H1 (cell line): Measurements from ENCODE around the gene PGF. TPM values are rescaled to one million over a fixed set of nuclear protein-coding genes. Genes with fewer than 3 reads are reported as not detected.

Source experiments
- CTCF ChIA-PET: fragments of 300-600 bp; sonication (Branson Sonifier 250); formaldehyde crosslinking; loops from one replicate; lab custom pipeline; 2021; ENCODE audit not compliant: partially characterized antibody; lab: Charles Lee
- POLR2A ChIA-PET: fragments of 300-600 bp; sonication (Branson Sonifier 250); formaldehyde crosslinking; loops from one replicate; lab custom pipeline; 2021; ENCODE audit warnings: inconsistent platforms; ENCODE audit not compliant: partially characterized antibody; lab: Charles Lee
- DNase-seq, 2 experiments: peaks; one replicate each; pipeline versions ENCODE4 v3.0.0 to v3.0.0-alpha.2; 2010 to 2022; ENCODE audit warnings: low spot score in 2 of 2, low read depth in 1 of 2, mixed read lengths in 1 of 2
- FAIRE-seq: peaks from 2 replicates; lab custom pipeline; 2011; peaks lifted over from hg19 to GRCh38; lab: Jason Lieb, UNC
- H2AFZ ChIP-seq: 2 replicates; pipeline ENCODE4 v1.8.1; 2012; ENCODE audit warnings: low read length, inconsistent platforms
- H2AK5ac ChIP-seq: 2 replicates; pipeline ENCODE4 v1.6.1; 2013; ENCODE audit warnings: low read depth, low read length
- H2BK120ac ChIP-seq: replicated peaks from 2 replicates; pipeline ENCODE3; 2013; ENCODE audit warnings: low read depth, low read length, inconsistent platforms
- H2BK12ac ChIP-seq: 2 replicates; pipeline ENCODE4 v1.6.1; 2013; ENCODE audit warnings: low read depth, low read length
- H2BK15ac ChIP-seq: 2 replicates; pipeline ENCODE4 v1.6.1; 2013; ENCODE audit warnings: low read length
- H2BK20ac ChIP-seq: 2 replicates; pipeline ENCODE4 v1.6.1; 2013; ENCODE audit warnings: low read length
- H2BK5ac ChIP-seq: 2 replicates; pipeline ENCODE4 v1.6.1; 2013; ENCODE audit warnings: low read depth, low read length
- H3K14ac ChIP-seq: 2 replicates; pipeline ENCODE4 v1.6.1; 2013; ENCODE audit warnings: inconsistent platforms; ENCODE audit not compliant: insufficient read length
- H3K18ac ChIP-seq: 2 replicates; pipeline ENCODE4 v1.6.1; 2013; ENCODE audit warnings: low read length; ENCODE audit errors: extremely low read depth
- H3K23ac ChIP-seq: 2 replicates; pipeline ENCODE4 v1.6.1; 2013; ENCODE audit warnings: inconsistent platforms; ENCODE audit not compliant: insufficient read length
- H3K23me2 ChIP-seq: 2 replicates; pipeline ENCODE4 v1.6.1; 2013; ENCODE audit warnings: low read depth, low read length
- H3K27ac ChIP-seq: 2 replicates; pipeline ENCODE4 v1.6.1; 2011; ENCODE audit warnings: low read depth, low read length, inconsistent platforms
- H3K27me3 ChIP-seq, 4 experiments: replicated peaks in 1 of 4; 1 replicate in 1 of 4; 2 replicates in 3 of 4; pipeline versions ENCODE4 v1.6.1 to v1.8.1; 2011 to 2013; ENCODE audit warnings: low read length in 3 of 4, mild to moderate bottlenecking in 3 of 4, inconsistent platforms in 2 of 4, mixed read lengths in 2 of 4, moderate library complexity in 1 of 4; ENCODE audit not compliant: control insufficient read depth in 3 of 4, insufficient read depth in 3 of 4; ENCODE audit errors: extremely low read depth in 1 of 4
- H3K36me3 ChIP-seq, 4 experiments: 2 replicates each; pipeline versions ENCODE4 v1.6.1 to v1.8.1; 2011 to 2013; ENCODE audit warnings: mild to moderate bottlenecking in 4 of 4, low read length in 3 of 4, moderate library complexity in 2 of 4, control low read depth in 1 of 4, inconsistent platforms in 1 of 4; ENCODE audit not compliant: insufficient read depth in 4 of 4, control insufficient read depth in 2 of 4
- H3K4ac ChIP-seq: replicated peaks from 2 replicates; pipeline ENCODE3; 2013; ENCODE audit warnings: low read length, low read depth, mixed read lengths, inconsistent platforms; ENCODE audit not compliant: insufficient read length
- H3K4me1 ChIP-seq, 4 experiments: replicated peaks in 1 of 4; 1 replicate in 1 of 4; 2 replicates in 3 of 4; pipeline versions ENCODE4 v1.6.1 to v1.8.1; 2011 to 2013; ENCODE audit warnings: low read length in 3 of 4, inconsistent platforms in 2 of 4, mixed read lengths in 1 of 4; ENCODE audit not compliant: insufficient read depth in 4 of 4, control insufficient read depth in 3 of 4
- H3K4me2 ChIP-seq, 2 experiments: 2 replicates each; pipeline versions ENCODE4 v1.6.1 to v1.8.1; 2011 to 2013; ENCODE audit warnings: low read depth in 2 of 2, low read length in 2 of 2, control low read depth in 1 of 2, inconsistent platforms in 1 of 2, mild to moderate bottlenecking in 1 of 2; ENCODE audit not compliant: insufficient read depth in 1 of 2
- H3K4me3 ChIP-seq, 4 experiments: fragments of 200-600, 300-600 bp in 1 of 4; sonication (generic), shearing (Covaris generic), sonication (Bioruptor Twin) in 1 of 4; 2 replicates each; pipeline versions ENCODE4 v1.5.1 to v1.8.1; 2011 to 2016; ENCODE audit warnings: low read length in 4 of 4, low read depth in 3 of 4, control low read depth in 2 of 4, inconsistent platforms in 2 of 4, mild to moderate bottlenecking in 2 of 4, mixed read lengths in 1 of 4, moderate library complexity in 1 of 4; ENCODE audit not compliant: insufficient read depth in 2 of 4; ENCODE audit errors: extremely low read depth in 1 of 4
- H3K56ac ChIP-seq: replicated peaks from 2 replicates; pipeline ENCODE3; 2013; ENCODE audit warnings: low read depth, mild to moderate bottlenecking, mixed read lengths, low read length, inconsistent platforms; ENCODE audit not compliant: insufficient read length
- H3K79me1 ChIP-seq: 2 replicates; pipeline ENCODE4 v1.6.1; 2013; ENCODE audit warnings: low read depth, low read length, control low read depth
- H3K79me2 ChIP-seq, 2 experiments: 2 replicates each; pipeline versions ENCODE4 v1.6.1 to v1.8.1; 2012 to 2013; ENCODE audit warnings: low read length in 2 of 2, mild to moderate bottlenecking in 2 of 2, inconsistent platforms in 1 of 2; ENCODE audit not compliant: insufficient read depth in 2 of 2, control insufficient read depth in 1 of 2
- H3K9ac ChIP-seq, 4 experiments: replicated peaks in 1 of 4; 1 replicate in 1 of 4; 2 replicates in 3 of 4; pipeline versions ENCODE4 v1.6.1 to v1.8.1; 2011 to 2013; ENCODE audit warnings: low read depth in 3 of 4, low read length in 3 of 4, control low read depth in 2 of 4, mild to moderate bottlenecking in 2 of 4, moderate library complexity in 2 of 4, inconsistent platforms in 1 of 4; ENCODE audit errors: extremely low read depth in 1 of 4
- H3K9me3 ChIP-seq, 2 experiments: 2 replicates each; pipeline versions ENCODE4 v1.6.1 to v1.8.1; 2012 to 2013; ENCODE audit warnings: mild to moderate bottlenecking in 2 of 2, moderate library complexity in 2 of 2, control low read depth in 1 of 2, inconsistent platforms in 1 of 2, low read depth in 1 of 2, low read length in 1 of 2, mixed read lengths in 1 of 2; ENCODE audit not compliant: insufficient read depth in 2 of 2
- H4K20me1 ChIP-seq, 2 experiments: replicated peaks in 1 of 2; 2 replicates each; pipeline versions ENCODE3 to v1.8.1; 2011 to 2013; ENCODE audit warnings: inconsistent platforms in 2 of 2, low read length in 2 of 2, mild to moderate bottlenecking in 1 of 2; ENCODE audit not compliant: insufficient read depth in 2 of 2, control insufficient read depth in 1 of 2
- H4K5ac ChIP-seq: 2 replicates; pipeline ENCODE4 v1.6.1; 2013; ENCODE audit warnings: low read length, low read depth, mixed read lengths, inconsistent platforms; ENCODE audit not compliant: insufficient read length
- H4K8ac ChIP-seq: 2 replicates; pipeline ENCODE4 v1.8.0; 2013; ENCODE audit warnings: mild to moderate bottlenecking, moderate library complexity, low read length, inconsistent platforms; ENCODE audit not compliant: insufficient read depth; ENCODE audit errors: extremely low read depth
- H4K91ac ChIP-seq: replicated peaks from 2 replicates; pipeline ENCODE3; 2013; ENCODE audit warnings: low read length, mixed read lengths, inconsistent platforms; ENCODE audit not compliant: insufficient read length
- BACH1 ChIP-seq: IDR thresholded peaks from 2 replicates; pipeline ENCODE4 v1.6.1; 2012; ENCODE audit warnings: low read length, improper control_type of control experiment
- BCL11A ChIP-seq, 2 experiments: IDR thresholded peaks; one replicate each; pipeline ENCODE4 v1.6.1; 2011; ENCODE audit warnings: low read depth in 2 of 2, low read length in 2 of 2, mild to moderate bottlenecking in 2 of 2
- CHD1 ChIP-seq: IDR thresholded peaks from 2 replicates; pipeline ENCODE4 v1.6.1; 2012; ENCODE audit warnings: low read depth, low read length, improper control_type of control experiment
- GABPA ChIP-seq: IDR thresholded peaks from 2 replicates; pipeline ENCODE4 v1.6.1; 2011; ENCODE audit warnings: mild to moderate bottlenecking, low read length, moderate library complexity, borderline replicate concordance; ENCODE audit not compliant: insufficient read depth
- JUN ChIP-seq: IDR thresholded peaks from 2 replicates; pipeline ENCODE4 v1.6.1; 2011; ENCODE audit warnings: low read depth, mild to moderate bottlenecking, improper control_type of control experiment, low read length
- JUND ChIP-seq: IDR thresholded peaks from 2 replicates; pipeline ENCODE4 v1.6.1; 2011; ENCODE audit warnings: mild to moderate bottlenecking, improper control_type of control experiment, low read length
- NANOG ChIP-seq: IDR thresholded peaks from 2 replicates; pipeline ENCODE4 v1.6.1; 2011; ENCODE audit warnings: low read length, low read depth, mild to moderate bottlenecking, inconsistent platforms; ENCODE audit not compliant: insufficient read depth, poor library complexity, severe bottlenecking
- RBBP5 ChIP-seq: IDR thresholded peaks from 2 replicates; pipeline ENCODE4 v1.7.1; 2012; ENCODE audit warnings: low read depth, mild to moderate bottlenecking, inconsistent platforms, low read length, moderate library complexity, borderline replicate concordance
- RNF2 ChIP-seq: fragments of 200-900, 300-1000 bp; sonication (generic); IDR thresholded peaks from 2 replicates; pipeline ENCODE4 v1.7.1; 2016; ENCODE audit warnings: borderline replicate concordance, low read depth, mild to moderate bottlenecking, antibody characterized with exemption, low read length; ENCODE audit not compliant: poor library complexity, severe bottlenecking; ENCODE audit errors: missing control alignments
- TAF7 ChIP-seq: optimal IDR thresholded peaks from 2 replicates; pipeline ENCODE3; 2011; ENCODE audit warnings: low read depth, mild to moderate bottlenecking, inconsistent platforms, low read length, moderate library complexity, borderline replicate concordance
- WGBS, 2 experiments: shearing (Covaris generic) in 1 of 2; methylation state at CpG; one replicate each; pipeline versions ENCODE4 v1.1.6 to v1.1.7; 2013 to 2015; ENCODE audit warnings: low lambda C conversion rate in 2 of 2, mixed read lengths in 2 of 2, inconsistent platforms in 1 of 2, low coverage in 1 of 2, missing lambda C conversion rate in 1 of 2; ENCODE audit not compliant: insufficient replicate concordance in 2 of 2, insufficient coverage in 1 of 2, insufficient read length in 1 of 2; ENCODE audit errors: extremely low coverage in 1 of 2, missing lambda C conversion rate in 1 of 2; 5-methylcytosine and 5-hydroxymethylcytosine counted together
- polyA plus RNA-seq, 7 experiments: library from polyadenylated mRNA; depleted of rRNA in 3 of 7; stranded (reverse) in 5 of 7; unstranded in 2 of 7; fragments of >200 nt in 5 of 7; fragments of 200-250 nt in 2 of 7; gene quantifications; 1 replicate in 5 of 7; 2 replicates in 1 of 7; 4 replicates in 1 of 7; pipeline versions ENCODE4 v1.2.1 to v1.2.3, GENCODE V29; 2011 to 2013; ENCODE audit warnings: missing spikeins in 2 of 7, mixed read lengths in 2 of 7
- total RNA-seq: library from RNA; stranded (reverse); fragmentation: NEBNext Ultra II Directional; extraction: Animal tissue kit (Norgen Biotek cat#: 25700); gene quantifications from 2 replicates; pipeline ENCODE4 v1.2.1, GENCODE V29; 2021

The PGF gene
- total and polyA plus RNA-seq, 2 of the 8 experiments (the other 6 are each of a cell fraction or from before 2014, with no cell fraction given), result 2.1 to 4.1 TPM

GRCh38 chr14:74977901-74978385 lies 22.5 kb upstream of the PGF start:
- Histone ChIP-seq H3K4me2 (no peak overlapping the region), H3K79me1 (no peaks in the 10 kb centered on the region), H3K9ac (no peak overlapping the region), H2AFZ (no peak overlapping the region), H4K91ac (peak overlapping the region; percentile 93), H3K9me3 (no peaks in the 10 kb centered on the region), H3K4me1 (peaks cover 5 to 37% (median 26%) of the 10 kb centered on the region in 4 experiments), H3K56ac (no peak overlapping the region), H3K23ac (no peak overlapping the region), H2BK12ac (0 out of 2 replicates have a peak overlapping the region, but pooled peaks have one; percentile 60), H3K36me3 (no peaks in the 10 kb centered on the region), H4K20me1 (no peaks in the 10 kb centered on the region), H2BK120ac (no peak overlapping the region), H3K4ac (no peak overlapping the region), H3K27me3 (peaks cover 0 to 2% (median 1%) of the 10 kb centered on the region in 4 experiments; a peak in 1 of 7 replicates), H2BK5ac (peak overlapping the region; percentile 39; the same call in 1 of the 2 replicates), H3K79me2 (no peaks in the 10 kb centered on the region), H4K5ac (no peak overlapping the region), H2AK5ac (no peak overlapping the region), H3K27ac (no peak overlapping the region), H3K14ac (no peak overlapping the region), H3K4me3 (no peak overlapping the region), H2BK20ac (0 out of 2 replicates have a peak overlapping the region, but pooled peaks have one; percentile 61), H3K18ac (no peak overlapping the region; the same call in 1 of the 2 replicates), H3K23me2 (no peaks in the 10 kb centered on the region), H2BK15ac (peak overlapping the region; percentile 88; the same call in 1 of the 2 replicates), H4K8ac (no peak overlapping the region; the same call in 1 of the 2 replicates)
- ChIA-PET POLR2A (interaction anchor here (0.9 to 1.5 kb wide), 6 partner anchors 22 to 92 kb away, joined by 3 to 4 read pairs (median 4); partner anchors contain the start of genes PGF, RPS6KL1 and ZC2HC1C), CTCF (interaction anchor here (0.6 to 4.5 kb wide), 11 partner anchors 9 to 111 kb away, joined by 3 to 30 read pairs (median 4); partner anchors contain the start of gene PGF)
- DNase-seq, result no peak
- WGBS, 2 experiments, result 85% methylated on average over 6 of the region's 6 CpGs; no CpG with 5 or more reads in 1 of the 2 experiments
- no peak for FAIRE-seq
- no peak for TF ChIP-seq CHD1
- TF ChIP-seq TAF7, result no peak
- no peak for TF ChIP-seq JUND
- no peak for TF ChIP-seq NANOG
- TF ChIP-seq JUN, result no peak
- TF ChIP-seq GABPA, result no peak
- TF ChIP-seq BACH1, result no peak
- TF ChIP-seq RBBP5, result no peak
- TF ChIP-seq BCL11A (IDR thresholded peaks at IDR 0.05; ENCODE audit: low read depth in 2 of 2, low read length in 2 of 2), result no peak
- no peak for TF ChIP-seq RNF2
